GM08714 (cell line): ENCODE results near the gene PLA2G4B.

ENCODE experiments used
- H3K4me3 ChIP-seq: fragments of 200-500 bp; sonication (Bioruptor generic); 2 replicates; pipeline ENCODE4 v1.5.1; 2014; ENCODE audit warnings: mild to moderate bottlenecking, low read length, inconsistent platforms
- ZNF274 ChIP-seq: IDR thresholded peaks from 2 replicates; pipeline ENCODE4 v1.6.1; 2012; ENCODE audit warnings: mild to moderate bottlenecking, low read depth, low read length

The PLA2G4B gene

GRCh38 chr15:41814534-41814933 lies 24.1 kb upstream of the PLA2G4B start:
- H3K4me3 ChIP-seq, result no peak overlapping the region
- no peak for TF ChIP-seq ZNF274

- no peak overlapping the region for H3K4me3 ChIP-seq
- no peak for TF ChIP-seq ZNF274
These were observed 21.9 kb upstream of the PLA2G4B start for GRCh38 chr15:41816788-41817187.

- no peak for TF ChIP-seq ZNF274
- H3K4me3 ChIP-seq, result no peak overlapping the region
These were observed 21.3 kb upstream of the PLA2G4B start for GRCh38 chr15:41817327-41817726.

- TF ChIP-seq ZNF274, result no peak
- no peak overlapping the region for H3K4me3 ChIP-seq
These were observed 20.9 kb upstream of the PLA2G4B start for GRCh38 chr15:41817781-41818180.

DNA sequence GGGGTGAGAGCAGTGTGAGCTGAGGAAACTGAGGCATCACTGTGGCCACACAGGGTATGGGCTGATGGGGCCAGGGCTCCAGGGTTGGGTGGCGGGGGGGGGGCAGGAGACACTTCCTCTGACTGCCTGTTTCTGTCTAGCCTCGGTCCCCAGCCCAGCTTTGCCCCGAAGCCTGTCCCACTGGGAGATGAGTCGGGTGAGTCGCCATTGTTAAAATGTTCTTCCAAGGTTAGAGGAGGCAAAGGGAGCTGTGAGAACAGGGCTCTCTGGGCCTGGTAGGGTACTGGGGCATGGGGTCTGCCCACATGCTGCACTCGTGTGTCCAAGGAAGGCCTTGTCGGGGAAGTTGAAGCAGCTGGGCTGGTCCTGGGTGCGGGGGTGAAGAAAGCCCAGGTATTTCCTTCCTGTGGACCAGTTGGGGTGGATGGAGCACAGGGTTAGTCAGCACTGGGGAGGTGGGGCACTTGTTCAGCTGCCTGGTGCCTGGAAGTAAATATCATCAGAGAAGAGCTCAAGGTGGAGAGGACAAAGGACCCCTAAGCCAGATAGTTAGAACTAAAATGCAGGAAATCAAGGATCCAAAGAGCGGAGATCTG lies 19.1 kb upstream of the PLA2G4B start:
- no peak for TF ChIP-seq ZNF274

DNA sequence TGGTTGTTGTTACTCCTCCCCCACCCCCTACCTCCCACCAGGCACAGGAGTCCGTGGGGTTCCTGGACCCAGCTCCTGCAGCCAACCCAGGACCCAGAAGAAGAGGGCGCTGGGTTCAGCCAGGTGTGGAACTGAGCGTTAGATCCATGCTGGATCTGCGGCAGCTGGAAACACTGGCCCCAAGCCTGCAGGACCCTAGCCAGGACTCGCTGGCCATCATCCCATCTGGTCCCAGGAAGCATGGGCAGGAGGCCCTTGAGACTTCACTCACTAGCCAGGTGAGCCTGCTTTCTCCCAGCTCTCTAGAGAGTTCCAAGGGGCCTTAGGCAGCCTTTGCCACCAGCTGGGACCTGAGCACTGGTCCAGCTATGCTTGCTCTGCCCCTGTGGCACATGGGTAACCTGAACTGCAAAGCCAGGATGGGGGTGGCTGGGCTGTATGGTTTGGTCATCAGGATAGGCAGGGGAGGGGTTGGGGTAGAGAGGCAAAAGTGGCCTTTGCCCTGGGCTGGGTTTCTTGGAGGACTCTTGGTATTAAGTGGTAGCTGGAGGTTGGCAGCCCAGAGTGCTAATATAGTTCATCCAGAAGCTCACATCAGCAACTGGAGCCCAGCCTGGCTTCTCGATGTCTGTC lies 17.7 kb upstream of the PLA2G4B start:
- TF ChIP-seq ZNF274, result no peak
- no peak overlapping the region for H3K4me3 ChIP-seq

More for the DNA sequence above, 19.1 kb upstream of the PLA2G4B start:
- H3K4me3 ChIP-seq, result no peak overlapping the region

- no peak overlapping the region for H3K4me3 ChIP-seq
- no peak for TF ChIP-seq ZNF274
These were observed 16.8 kb upstream of the PLA2G4B start for GRCh38 chr15:41821831-41822230.

GRCh38 chr15:41822471-41822870 lies 16.2 kb upstream of the PLA2G4B start:
- no peak for TF ChIP-seq ZNF274

DNA sequence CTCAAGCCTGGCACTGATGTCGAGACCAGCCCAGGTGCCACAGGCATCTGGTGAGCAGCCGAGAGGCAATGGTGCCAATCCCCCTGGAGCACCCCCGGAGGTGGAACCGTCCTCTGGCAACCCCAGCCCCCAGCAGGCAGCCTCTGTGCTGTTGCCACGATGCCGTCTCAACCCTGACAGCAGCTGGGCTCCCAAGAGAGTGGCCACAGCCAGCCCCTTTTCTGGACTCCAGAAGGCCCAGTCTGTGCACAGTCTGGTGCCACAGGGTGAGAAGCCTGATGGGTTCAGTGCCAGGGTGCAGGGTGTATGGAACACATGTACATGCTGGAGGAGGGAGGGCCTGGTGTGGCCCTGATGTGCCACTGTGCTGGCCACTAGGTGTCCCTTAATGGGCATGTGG lies 15.7 kb upstream of the PLA2G4B start:
- TF ChIP-seq ZNF274, result no peak

More at GRCh38 chr15:41822471-41822870, 16.2 kb upstream of the PLA2G4B start:
- H3K4me3 ChIP-seq, result no peak overlapping the region

DNA sequence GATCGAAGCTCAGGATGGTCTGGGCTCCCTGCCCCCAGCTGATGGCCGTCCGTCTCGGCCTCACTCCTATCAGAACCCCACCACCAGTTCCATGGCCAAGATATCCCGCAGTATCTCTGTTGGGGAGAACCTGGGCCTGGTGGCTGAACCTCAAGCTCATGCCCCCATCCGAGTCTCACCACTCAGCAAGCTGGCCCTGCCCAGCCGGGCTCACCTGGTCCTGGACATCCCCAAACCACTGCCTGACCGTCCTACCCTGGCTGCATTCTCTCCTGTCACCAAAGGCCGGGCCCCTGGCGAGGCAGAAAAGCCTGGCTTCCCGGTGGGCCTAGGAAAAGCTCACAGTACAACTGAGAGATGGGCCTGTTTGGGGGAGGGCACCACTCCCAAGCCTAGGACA lies 15.1 kb upstream of the PLA2G4B start:
- TF ChIP-seq ZNF274, result no peak
- H3K4me3 ChIP-seq, result no peak overlapping the region

More for the DNA sequence above, 15.7 kb upstream of the PLA2G4B start:
- H3K4me3 ChIP-seq, result no peak overlapping the region

DNA sequence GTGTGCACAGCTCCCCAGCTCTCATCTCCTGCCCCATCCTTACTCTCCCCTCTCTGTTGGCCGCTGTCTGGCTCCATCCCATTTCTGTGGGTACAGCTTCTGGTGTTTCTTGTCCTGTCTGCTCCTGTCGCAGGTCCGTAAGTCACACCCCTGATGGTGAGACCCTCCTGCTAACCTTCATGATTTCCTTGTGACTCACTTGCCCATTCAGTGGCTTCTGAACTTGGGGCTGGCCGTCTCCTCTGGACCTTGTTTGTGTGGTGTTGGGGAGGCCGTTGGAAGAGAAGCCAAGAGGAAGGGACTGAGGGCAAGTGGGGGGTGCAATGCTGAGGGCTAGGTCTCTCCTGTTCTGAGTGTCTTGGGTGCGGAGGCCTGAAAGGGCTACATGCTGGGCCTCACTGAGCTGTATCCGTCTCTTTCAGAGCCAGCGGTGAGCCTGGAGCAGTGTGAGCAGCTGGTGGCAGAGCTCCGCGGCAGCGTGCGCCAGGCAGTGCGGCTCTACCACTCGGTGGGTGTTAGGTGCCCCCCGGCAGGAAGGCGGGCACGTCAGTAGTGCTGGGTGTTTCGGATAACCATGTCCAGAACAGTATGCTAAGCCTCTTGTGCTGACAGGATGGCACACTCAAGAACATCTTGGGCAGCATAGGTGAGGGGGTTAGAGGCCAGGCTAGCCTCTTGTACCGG lies 14.4 kb upstream of the PLA2G4B start:
- no peak overlapping the region for H3K4me3 ChIP-seq
- TF ChIP-seq ZNF274, result no peak

DNA sequence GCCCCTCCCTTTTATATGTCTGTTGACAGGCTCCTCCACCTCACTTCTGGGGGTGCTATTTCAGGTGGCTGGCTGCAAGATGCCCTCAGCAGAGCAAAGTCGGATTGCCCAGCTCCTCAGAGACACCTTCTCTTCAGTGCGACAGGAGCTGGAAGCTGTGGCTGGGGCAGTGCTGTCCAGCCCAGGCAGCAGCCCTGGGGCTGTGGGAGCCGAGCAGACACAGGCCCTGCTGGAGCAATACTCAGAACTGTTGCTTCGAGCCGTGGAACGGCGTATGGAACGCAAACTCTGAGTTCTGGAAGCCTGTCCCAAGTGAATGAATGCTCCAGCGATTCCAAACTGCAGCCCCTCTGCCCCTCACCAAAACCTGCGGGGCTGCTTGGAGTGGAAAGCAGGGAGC lies 13.5 kb upstream of the PLA2G4B start:
- TF ChIP-seq ZNF274, result no peak
- H3K4me3 ChIP-seq, result no peak overlapping the region

DNA sequence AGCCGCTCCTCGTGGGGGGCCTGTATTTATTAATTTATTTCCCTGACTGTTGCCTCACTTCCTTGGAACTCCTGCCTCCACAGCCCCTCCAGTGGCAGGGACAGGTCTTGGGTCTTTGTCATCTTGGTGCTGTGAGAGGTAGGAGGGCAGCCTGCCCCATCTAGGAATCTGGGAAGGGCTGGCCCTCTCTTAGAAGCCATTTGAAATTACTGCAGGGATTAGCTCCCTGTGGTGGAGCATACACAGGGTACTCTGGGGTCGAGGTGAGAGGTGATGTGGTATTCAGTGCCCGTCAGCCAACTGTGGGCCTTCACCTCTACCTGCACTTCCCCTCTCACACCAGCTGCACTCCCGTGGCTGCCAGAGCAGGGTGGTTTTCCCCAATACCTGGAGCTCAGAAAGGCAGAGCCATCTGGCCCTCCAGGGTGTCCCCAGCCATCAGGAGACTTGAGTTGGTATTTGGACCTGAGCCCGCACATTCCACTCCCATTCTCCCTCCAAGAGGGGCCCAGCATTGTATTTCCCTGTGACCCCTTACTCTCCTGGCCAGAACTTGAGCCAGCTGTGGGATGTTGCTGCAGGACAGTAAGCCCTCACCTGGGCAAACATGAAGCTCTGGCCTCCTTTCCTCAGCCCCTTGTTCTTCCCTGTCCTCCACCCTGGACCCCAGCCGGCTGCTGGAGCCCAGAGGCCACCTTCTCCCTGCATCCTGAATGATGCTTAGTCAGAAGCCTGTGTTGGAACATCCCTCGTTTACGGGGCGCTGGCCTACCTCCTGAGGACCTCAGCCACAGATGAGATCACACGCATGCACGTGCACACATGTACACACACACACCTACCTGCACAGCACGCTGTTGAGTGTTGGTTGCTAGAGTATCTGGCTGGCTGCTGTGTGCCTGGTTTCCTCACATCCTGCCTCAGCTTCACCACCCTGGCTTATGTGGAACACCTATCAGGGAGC lies 12.8 kb upstream of the PLA2G4B start:
- H3K4me3 ChIP-seq, result no peak overlapping the region
- no peak for TF ChIP-seq ZNF274

DNA sequence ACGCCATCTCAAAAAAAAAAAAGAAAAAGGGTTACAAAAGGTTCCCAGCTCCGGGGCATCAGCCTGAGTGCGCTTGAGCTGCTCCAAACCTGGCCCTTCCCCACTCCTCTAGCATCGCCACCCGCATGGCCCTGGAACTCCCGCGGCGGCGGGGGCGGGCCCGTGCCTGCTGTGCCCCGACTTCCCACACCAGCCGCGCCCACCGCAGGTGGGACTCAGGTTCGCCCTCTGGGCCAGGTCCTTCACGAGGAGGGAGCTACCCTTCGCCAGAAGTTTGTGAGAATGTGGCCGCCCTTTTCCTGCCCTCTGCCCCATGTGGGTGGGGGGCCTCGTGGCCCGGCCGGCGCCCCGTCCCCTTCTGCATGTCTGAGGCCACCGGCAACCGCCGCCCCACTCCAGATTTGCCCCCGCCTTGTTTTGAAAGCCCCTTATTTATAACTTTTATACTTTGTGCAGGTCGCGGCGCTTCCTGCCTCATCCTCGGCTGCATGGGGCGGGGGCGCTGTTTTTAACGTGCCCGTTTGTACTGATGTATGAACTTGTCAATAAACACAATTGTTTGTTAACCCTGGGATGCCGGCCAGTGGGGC lies 11.3 kb upstream of the PLA2G4B start:
- no peak for TF ChIP-seq ZNF274
- peak overlapping the region; percentile 58; the same call in 1 of the 2 replicates for H3K4me3 ChIP-seq
